Stimulated activated CD4-positive, alpha-beta T cell treated with anti-CD3 and anti-CD28 coated beads, Interleukin-15, amount 100 ng/mL, for 24 hours (primary cell): ENCODE results near the gene MYO18B.

ENCODE experiments used
- DNase-seq: peaks from one replicate; pipeline ENCODE4 v3.0.0-alpha.2; 2020

MYO18B gene

DNA sequence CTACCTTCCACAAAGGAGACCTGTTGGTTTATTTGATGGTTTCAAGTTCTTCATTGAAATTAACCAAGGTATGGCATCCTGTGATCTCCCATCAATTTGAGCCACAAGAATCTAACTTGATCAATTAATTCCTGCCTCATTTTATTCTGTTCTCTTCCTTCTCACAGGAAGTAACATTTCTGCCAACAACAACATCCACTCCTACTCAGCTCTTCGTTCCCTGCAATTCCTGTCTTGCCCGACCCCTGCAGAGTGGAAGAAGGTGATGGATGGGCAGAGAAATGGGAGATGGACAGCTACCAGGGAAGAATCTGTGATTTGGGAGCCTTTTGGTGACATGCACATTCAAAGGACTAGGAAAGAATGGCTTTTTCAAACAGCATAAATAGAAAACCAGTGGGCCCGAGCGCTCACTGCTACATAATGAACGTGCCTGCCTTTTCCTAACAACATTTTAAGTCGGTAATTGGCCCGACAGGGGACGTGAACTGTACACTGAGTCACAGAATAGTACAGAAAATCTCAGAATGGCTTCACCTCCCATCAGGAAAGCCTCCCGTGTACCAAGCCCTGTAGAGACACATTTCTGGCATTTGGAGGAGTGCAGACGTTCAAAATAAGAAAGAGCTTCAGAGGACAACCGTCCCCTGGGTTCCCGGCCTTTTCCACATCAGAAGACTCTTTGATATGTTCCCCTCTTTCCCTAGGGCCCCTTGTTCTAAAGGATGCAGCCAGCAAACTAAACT is 314.6 kb downstream of the MYO18B start:
- no peak for DNase-seq

DNA sequence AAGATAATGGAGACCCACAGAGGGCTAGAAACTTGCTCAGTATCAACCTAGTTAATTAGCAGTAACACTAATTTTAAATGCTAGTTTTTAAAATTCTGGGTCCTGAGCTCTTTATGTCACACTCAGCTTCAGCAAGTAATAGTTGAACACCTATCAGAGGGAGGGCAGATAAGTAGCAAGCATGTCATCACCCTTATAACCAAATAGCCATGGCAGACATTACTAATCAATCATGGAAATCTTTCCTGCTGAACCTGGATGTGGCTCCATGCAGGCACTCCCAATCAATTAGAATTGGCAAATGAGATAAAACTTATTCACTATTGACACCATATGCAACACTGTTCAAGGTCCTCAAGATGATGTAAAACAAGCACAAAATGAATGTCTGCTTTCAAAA is 315.7 kb downstream of the MYO18B start:
- DNase-seq, result no peak

DNA sequence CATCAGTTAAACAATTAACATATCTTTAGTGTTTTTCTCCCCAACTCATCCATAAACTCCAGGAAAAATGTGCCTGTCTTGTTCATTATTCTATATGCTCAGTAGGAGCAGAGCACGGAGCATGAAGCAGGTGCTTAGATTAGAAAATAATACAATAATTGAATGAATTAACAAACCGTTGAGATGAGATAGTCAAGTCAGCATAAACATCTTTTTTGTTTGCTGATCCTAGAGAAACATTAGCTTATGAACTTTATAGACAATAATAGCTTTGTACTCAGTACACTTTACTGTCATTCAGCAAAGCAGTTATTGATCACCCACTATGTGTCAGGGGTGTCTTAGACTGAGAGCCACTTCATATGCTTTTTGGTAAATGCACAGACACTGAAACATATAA is 322.1 kb downstream of the MYO18B start:
- DNase-seq, result no peak

DNA sequence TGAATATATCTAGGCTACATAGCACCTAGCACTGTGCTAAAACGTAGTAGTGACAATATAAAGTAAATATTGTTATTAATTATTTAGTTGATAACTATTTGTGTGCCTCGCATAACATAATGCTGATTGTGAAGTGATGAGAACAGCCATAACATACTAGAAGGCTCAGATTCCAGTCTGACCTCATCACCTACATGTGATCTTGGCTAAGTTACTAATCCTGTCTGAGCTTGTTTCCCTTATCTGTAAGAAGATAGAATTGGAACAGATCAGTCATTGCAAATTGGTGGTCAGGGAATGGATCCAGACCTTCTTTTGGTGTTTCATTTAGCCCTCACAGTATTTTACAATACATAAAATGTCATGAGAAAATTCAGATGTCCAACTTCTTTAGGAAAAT is 323.9 kb downstream of the MYO18B start:
- DNase-seq, result no peak

DNA sequence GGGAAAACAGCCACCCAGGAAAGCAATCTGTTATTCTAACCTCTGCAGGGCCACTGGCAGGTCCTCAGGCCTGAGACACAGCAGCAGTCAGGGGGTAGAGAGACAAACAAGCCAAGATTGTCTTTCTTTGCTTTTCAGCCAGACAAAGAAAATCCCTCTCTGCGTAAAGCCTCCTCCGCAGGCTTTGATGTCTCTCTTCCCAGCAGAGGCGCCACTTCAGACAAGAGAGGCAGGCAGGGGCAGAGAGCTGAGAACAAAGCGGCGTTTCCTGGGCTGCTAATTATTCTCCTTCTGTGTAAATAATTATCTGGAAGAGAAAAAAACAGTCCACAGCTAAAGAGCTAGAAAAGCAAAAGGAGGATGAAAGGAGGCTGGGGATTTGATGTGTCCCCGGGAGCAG is 324.5 kb downstream of the MYO18B start:
- no peak for DNase-seq

DNA sequence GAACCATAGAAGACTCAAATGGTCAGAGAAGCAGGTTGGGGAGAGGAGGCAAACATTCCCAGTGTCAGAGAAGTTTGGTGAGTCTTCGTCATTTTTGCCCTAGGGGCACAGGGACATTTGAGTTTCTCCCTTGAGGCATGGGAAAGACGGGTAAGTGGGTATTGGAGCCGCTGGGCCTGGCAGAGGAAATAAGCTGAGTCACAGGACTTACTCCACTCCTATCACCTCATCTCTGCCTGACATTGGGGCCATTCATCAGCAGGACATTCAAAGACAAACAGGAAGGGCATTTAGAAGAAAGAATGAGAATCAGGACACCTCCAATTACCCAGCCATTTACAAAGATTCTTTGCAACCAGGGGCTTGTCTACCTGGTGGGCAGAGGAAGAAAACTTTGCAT is 326.6 kb downstream of the MYO18B start:
- no peak for DNase-seq

DNA sequence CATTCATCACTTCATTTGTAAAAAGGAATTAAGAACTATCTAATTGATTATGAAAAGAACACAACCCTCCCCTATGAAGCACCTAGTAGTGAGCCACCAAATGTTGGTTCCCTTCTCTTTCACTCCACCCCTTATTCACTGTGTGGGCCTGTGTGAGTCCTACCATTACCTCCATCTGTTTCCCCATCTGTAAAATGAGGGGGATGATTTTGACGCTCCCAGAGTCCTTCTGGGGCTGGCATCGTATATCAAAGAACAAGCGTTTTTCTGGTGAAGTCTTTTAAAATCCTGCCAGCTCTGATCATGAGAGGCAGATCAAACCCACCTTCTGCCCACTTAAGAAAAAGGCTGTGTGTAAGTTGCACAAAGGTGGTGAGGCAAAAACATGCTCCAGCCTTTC is 330.6 kb downstream of the MYO18B start:
- no peak for DNase-seq

DNA sequence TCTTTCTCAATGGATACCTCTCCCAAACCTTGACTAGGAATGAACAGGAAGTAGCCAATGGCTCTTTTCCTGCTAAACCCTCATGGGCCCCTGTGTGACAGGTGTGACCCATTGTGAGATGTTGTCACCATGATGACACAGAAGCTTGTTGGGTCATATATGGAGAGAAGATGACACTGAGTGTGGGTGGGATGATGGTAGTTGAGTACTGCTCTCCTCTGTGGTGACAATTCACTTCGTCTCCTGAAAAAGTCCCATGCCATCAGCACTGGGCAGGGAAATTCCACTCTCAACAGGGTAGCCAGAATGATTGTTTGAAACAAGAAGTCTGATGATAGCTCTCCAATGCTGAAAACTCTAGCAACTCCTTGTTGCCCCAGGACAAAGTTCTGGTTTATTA is 333.3 kb downstream of the MYO18B start:
- no peak for DNase-seq

DNA sequence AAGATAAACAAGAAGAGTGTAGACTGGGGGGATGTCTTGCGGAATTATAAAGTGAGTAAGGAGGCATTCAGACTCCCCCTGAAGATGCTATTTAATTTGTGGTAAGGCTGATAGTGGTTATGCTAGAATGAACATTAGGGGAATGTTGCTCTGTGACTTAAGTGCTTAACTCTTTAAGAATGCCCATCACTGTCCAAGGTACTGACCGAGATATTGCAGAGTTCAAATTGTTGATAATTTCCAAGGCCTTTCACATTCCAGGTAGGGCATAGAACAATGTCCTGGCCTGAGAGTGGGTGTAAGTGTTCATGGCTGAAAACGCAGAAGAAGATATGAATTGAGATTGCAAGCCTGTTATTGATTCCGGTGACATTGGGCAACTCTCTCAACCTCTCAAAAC is 337.0 kb downstream of the MYO18B start:
- no peak for DNase-seq
